Stimulated activated CD8-positive, alpha-beta memory T cell treated with anti-CD3 and anti-CD28 coated beads, Interleukin-7, amount 100 ng/mL, for 4 hours (primary cell): ENCODE results near the gene PAQR5.

Experiments used
- DNase-seq, 2 donors: peaks; one replicate each; pipeline ENCODE4 v3.0.0-alpha.2; 2020; ENCODE audit warnings: low read depth in 2 of 2

Gene PAQR5

GRCh38 chr15:69392352-69392751 lies 93.6 kb downstream of the PAQR5 start:
- no peak for DNase-seq

- no peak for DNase-seq
Observed at GRCh38 chr15:69393831-69394491, 95.2 kb downstream of the PAQR5 start.

GRCh38 chr15:69394556-69395282 lies 96.0 kb downstream of the PAQR5 start:
- peak; percentile 62 to 66 for DNase-seq

- no peak for DNase-seq
Observed at GRCh38 chr15:69395460-69395859, 96.7 kb downstream of the PAQR5 start.

- no peak for DNase-seq
Observed at GRCh38 chr15:69395991-69396390, 97.3 kb downstream of the PAQR5 start.

- DNase-seq: no peak
Observed at GRCh38 chr15:69398491-69398891, 99.8 kb downstream of the PAQR5 start.

GRCh38 chr15:69400850-69401249 lies 102.1 kb downstream of the PAQR5 start:
- DNase-seq: no peak

GRCh38 chr15:69402816-69403215 lies 104.1 kb downstream of the PAQR5 start:
- no peak for DNase-seq

- no peak for DNase-seq
Observed at GRCh38 chr15:69403594-69403993, 104.9 kb downstream of the PAQR5 start.

- no peak for DNase-seq
Observed at GRCh38 chr15:69405110-69405509, 106.4 kb downstream of the PAQR5 start.

- no peak for DNase-seq
Observed at GRCh38 chr15:69407719-69408400, 109.1 kb downstream of the PAQR5 start.

GRCh38 chr15:69408841-69409240 lies 110.1 kb downstream of the PAQR5 start:
- DNase-seq: no peak

- no peak for DNase-seq
Observed at GRCh38 chr15:69410248-69410874, 111.6 kb downstream of the PAQR5 start.

- DNase-seq: no peak
Observed at GRCh38 chr15:69412274-69412673, 113.6 kb downstream of the PAQR5 start.

GRCh38 chr15:69412701-69413100 lies 114.0 kb downstream of the PAQR5 start:
- no peak for DNase-seq

- DNase-seq: peak; percentile 86 to 88
Observed at GRCh38 chr15:69413822-69414700, 115.3 kb downstream of the PAQR5 start, which contains the start of gene KIF23. KIF23 (plus strand) TSS chr15:69414349; CDS start chr15:69414466, 117 bp downstream.

- no peak for DNase-seq
Observed at GRCh38 chr15:69414701-69415167, 116.0 kb downstream of the PAQR5 start.

- no peak for DNase-seq
Observed at GRCh38 chr15:69415381-69415780, 116.7 kb downstream of the PAQR5 start.

GRCh38 chr15:69417581-69417980 lies 118.9 kb downstream of the PAQR5 start:
- no peak for DNase-seq

- no peak for DNase-seq
Observed at GRCh38 chr15:69421498-69421897, 122.8 kb downstream of the PAQR5 start.

GRCh38 chr15:69422336-69422895 lies 123.7 kb downstream of the PAQR5 start:
- no peak for DNase-seq
